Measurements from ENCODE around the gene NEK7.

DNA sequence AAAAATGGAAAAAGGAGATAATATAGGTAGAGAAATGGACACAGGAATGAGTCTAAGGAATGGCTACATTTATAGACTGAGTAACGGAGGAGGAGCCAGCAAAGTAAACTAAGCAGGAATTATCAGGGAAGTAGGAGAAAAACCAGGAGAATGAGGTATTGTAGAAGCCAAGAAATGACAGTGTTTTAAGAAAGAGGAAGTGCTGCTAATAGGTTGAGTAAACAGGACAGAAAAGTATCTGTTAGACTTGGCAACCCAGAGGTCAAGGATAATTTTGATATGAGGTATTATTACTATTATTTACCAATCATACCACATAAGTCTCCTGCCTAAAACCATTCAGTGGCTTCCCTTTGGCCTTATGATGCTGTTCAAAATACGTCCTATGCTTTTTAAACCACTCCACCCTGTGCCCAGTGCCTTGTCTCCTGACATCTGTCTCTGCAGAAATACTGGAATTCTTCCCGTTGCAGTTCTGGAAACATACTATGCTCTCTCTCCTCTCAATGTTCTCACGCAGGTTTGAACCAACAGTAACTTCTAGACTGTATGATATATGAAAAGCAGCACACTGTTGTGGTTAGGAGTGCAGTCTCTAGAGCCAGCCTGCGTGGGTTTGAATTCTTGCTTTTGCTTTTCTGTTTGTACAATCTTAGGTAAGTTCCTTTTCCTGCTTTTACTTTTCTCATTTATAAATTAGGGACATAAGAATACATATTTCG is 24.6 kb upstream of the NEK7 start:
- TF ChIP-seq CTCF (IDR thresholded peaks at IDR 0.05) (no peak), POLR2A (IDR thresholded peaks at IDR 0.05) (no peak)

All from tibial nerve (tissue), 3 donors.